BJ (cell line): Measurements from ENCODE around the gene DEAF1. TPM values are rescaled to one million over a fixed set of nuclear protein-coding genes. Genes with fewer than 3 reads are reported as not detected.

Source experiments
- CTCF ChIA-PET: fragments of 350-600 bp; formaldehyde crosslinking; extraction: SDS; loops from one replicate; lab custom pipeline; 2021; ENCODE audit warnings: antibody characterized with exemption, inconsistent platforms; lab: Yijun Ruan, JAX
- POLR2A ChIA-PET: fragments of 300-600 bp; sonication (Branson Sonifier 250); formaldehyde crosslinking; extraction: SDS; loops from one replicate; lab custom pipeline; 2021; ENCODE audit warnings: antibody characterized with exemption; lab: Charles Lee
- DNase-seq: peaks from one replicate; pipeline ENCODE4 v3.0.0-alpha.2; 2011; ENCODE audit warnings: low read depth
- H3K27me3 ChIP-seq: 2 replicates; pipeline ENCODE4 v1.6.0; 2011; ENCODE audit warnings: low read length; ENCODE audit not compliant: control insufficient read depth, insufficient read depth
- H3K36me3 ChIP-seq: 2 replicates; pipeline ENCODE4 v1.5.1; 2011; ENCODE audit warnings: low read length; ENCODE audit not compliant: control insufficient read depth, insufficient read depth
- H3K4me3 ChIP-seq: 2 replicates; pipeline ENCODE4 v1.5.1; 2011; ENCODE audit warnings: low read depth, mild to moderate bottlenecking, control low read depth, low read length
- polyA plus RNA-seq: library from polyadenylated mRNA; depleted of rRNA; stranded (reverse); fragments of >200 nt; gene quantifications from 2 replicates; pipeline ENCODE4 v1.2.3, GENCODE V29; 2011
- TF ChIP-seq, protein P1 (sequence below): IDR thresholded peaks from 2 replicates; pipeline ENCODE4 v1.5.1; 2011; ENCODE audit warnings: low read depth, mild to moderate bottlenecking, control low read depth, inconsistent platforms, low read length, moderate library complexity; ENCODE audit not compliant: insufficient read depth

Gene DEAF1
- polyA plus RNA-seq, 1 experiment: 27.7 TPM

DNA sequence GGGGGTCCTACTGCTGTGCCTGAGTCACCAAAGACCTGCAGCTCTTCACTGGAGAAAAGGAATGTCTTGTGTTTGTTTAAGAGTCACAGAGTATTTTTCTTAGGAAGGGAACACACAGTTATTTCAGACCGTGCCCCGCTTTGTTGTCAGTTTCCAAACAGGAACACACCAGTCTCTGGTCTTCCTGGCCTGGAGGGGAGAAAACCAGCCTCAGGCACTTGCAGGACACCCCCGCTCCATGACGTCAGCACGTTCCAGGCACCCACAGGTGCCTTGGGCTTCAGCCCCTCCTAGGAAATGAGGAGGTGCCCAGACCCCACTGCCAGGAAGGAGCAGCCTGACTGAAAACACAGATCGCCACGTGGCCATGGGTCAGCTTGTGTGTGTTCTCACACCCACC lies 5.4 kb downstream of the DEAF1 start:
- DNase-seq: no peak
- no peak overlapping the region for H3K4me3 ChIP-seq
- H3K36me3 ChIP-seq: peaks cover 22% of the 10 kb centered on the region
- TF ChIP-seq, protein P1, sequence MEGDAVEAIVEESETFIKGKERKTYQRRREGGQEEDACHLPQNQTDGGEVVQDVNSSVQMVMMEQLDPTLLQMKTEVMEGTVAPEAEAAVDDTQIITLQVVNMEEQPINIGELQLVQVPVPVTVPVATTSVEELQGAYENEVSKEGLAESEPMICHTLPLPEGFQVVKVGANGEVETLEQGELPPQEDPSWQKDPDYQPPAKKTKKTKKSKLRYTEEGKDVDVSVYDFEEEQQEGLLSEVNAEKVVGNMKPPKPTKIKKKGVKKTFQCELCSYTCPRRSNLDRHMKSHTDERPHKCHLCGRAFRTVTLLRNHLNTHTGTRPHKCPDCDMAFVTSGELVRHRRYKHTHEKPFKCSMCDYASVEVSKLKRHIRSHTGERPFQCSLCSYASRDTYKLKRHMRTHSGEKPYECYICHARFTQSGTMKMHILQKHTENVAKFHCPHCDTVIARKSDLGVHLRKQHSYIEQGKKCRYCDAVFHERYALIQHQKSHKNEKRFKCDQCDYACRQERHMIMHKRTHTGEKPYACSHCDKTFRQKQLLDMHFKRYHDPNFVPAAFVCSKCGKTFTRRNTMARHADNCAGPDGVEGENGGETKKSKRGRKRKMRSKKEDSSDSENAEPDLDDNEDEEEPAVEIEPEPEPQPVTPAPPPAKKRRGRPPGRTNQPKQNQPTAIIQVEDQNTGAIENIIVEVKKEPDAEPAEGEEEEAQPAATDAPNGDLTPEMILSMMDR: no peak
- POLR2A ChIA-PET: no interaction called here
- no peaks in the 10 kb centered on the region for H3K27me3 ChIP-seq
- CTCF ChIA-PET: interaction anchor here (1.3 kb wide), 1 partner anchor 133 kb away, joined by 4 read pairs; no protein-coding TSS in a partner anchor

DNA sequence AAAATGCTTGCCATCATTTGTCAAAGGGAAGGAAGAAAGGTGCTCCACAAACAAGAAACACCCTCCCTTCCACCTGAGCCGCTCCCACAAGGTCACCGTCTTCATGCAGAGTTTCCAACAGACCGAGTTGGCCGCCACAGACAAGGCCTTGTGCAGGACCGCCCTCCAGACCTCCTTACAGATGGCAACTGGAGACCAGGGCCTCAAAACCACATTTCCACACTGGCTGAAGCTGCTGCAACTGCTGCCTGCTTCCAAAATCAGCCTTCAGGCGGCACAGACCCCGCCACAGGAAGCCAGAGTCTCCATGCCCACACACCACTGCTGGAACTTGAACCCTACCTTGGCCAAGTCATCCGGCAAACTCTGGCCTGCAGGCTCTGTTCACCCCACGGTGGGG lies 6.3 kb downstream of the DEAF1 start:
- no peak for DNase-seq
- TF ChIP-seq, protein P1: no peak

DNA sequence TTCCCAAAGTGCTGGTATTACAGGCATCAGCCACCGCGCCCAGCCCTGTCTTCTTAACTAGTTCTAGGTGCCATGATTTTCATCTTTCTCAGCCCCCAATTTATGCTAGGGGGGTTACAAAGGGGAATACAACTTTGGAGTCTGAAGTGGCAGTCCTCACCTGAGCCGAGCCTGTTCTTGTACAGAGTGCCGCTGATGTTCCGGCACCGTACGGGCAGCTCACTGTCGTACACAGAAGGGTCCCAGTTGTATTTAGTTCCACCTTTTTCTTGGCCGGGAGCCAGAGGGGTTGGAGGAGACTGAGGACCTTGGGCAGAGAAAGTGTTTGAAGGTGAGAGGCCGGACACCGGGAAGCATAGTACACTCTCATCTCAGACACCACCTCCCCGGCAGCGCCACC lies 7.3 kb downstream of the DEAF1 start:
- TF ChIP-seq, protein P1: no peak
- no peak for DNase-seq
- Histone ChIP-seq H3K36me3 (peaks cover 22% of the 10 kb centered on the region), H3K4me3 (no peak overlapping the region), H3K27me3 (no peaks in the 10 kb centered on the region)
- POLR2A ChIA-PET: no interaction called here
- CTCF ChIA-PET: interaction anchor here (1.0 kb wide), 1 partner anchor 26 kb away, joined by 4 read pairs; no protein-coding TSS in a partner anchor

More for the DNA sequence above, 6.3 kb downstream of the DEAF1 start:
- no peaks in the 10 kb centered on the region for H3K27me3 ChIP-seq
- no peak overlapping the region for H3K4me3 ChIP-seq
- ChIA-PET POLR2A (no interaction called here), CTCF (no interaction called here)
- peaks cover 22% of the 10 kb centered on the region for H3K36me3 ChIP-seq

DNA sequence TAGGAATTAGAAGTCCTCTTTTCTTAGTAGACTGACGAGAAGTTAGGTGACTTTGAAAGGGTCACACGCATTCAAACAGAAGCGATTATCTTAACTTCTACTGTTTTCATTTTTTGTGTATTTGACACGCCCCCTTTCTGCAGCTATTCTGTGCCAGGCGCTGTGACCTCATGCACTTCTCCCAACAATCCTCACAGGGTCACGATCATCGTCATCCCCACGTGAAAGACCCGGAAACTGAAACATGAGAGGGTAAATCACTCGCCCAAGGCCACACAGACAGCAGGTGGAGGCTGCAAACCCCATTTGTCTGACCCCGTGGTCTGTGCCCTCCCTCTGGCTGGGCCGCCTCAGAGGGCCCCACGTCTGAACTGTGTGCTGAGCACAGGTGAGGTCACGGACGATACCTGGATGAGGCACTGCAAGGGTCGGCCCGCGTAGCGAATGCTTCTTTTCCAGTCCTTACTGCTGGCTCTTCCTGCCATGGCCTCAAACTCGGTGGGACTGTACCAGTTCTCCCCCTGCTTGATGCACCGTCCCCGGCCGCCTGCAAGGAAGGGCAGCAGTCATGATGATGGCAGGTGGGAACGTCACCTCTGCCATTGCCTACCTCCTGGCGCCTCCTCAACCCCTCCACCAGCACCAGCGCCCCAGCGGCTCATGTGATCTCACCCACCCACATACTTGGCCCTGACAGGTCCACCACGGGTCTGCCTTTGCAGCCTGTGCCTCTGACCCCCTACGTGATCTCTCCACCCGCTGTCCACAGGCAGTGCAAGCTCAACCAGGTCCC lies 8.4 kb downstream of the DEAF1 start:
- POLR2A ChIA-PET: no interaction called here
- DNase-seq: no peak
- CTCF ChIA-PET: interaction anchor here (1.0 to 1.2 kb wide), 2 partner anchors 25 to 60 kb away, joined by 3 to 4 read pairs; partner anchors contain the start of gene TALDO1
- peaks cover 27% of the 10 kb centered on the region for H3K36me3 ChIP-seq
- H3K4me3 ChIP-seq: no peak overlapping the region
- TF ChIP-seq, protein P1: no peak
- no peaks in the 10 kb centered on the region for H3K27me3 ChIP-seq

DNA sequence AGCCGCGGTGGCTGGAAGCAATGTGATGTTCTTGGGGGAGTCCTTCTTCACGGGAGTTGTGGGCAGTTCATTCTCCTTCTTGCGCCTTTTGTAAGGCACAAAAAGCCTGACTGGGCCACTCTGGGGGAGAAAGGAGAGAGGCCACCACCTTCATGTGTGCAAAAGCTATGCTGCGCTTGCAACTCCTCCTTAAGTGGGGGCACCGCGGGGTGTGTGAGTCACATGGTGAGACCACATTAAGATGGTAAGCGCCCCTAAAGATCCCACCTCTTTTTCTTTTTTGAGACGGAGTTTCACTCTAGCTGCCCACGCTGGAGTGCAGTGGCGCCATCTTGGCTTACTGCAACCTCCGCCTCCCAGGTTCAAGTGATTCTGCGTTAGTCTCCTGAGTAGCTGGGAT lies 14.1 kb downstream of the DEAF1 start:
- POLR2A ChIA-PET: no interaction called here
- Histone ChIP-seq H3K4me3 (no peak overlapping the region), H3K36me3 (peaks cover 19% of the 10 kb centered on the region), H3K27me3 (no peaks in the 10 kb centered on the region)
- CTCF ChIA-PET: interaction anchor here (1.7 kb wide), 1 partner anchor 16 kb away, joined by 3 read pairs; no protein-coding TSS in a partner anchor
- no peak for DNase-seq
- TF ChIP-seq, protein P1: no peak
